GM21825 (cell line): ENCODE data around the gene ZNF697.
"Not testable (repeated sequence)": the region's sequence is repeated elsewhere in the genome, so short reads cannot be mapped to it uniquely, and the experiment has no call there.

Experiments
- ATAC-seq: cut with Tn5 transposase; IDR thresholded peaks from one replicate; pipeline ENCODE4 v1.9.1; 2021; ENCODE audit warnings: mild to moderate bottlenecking, moderate library complexity; ENCODE audit not compliant: unreplicated experiment

The ZNF697 gene

DNA sequence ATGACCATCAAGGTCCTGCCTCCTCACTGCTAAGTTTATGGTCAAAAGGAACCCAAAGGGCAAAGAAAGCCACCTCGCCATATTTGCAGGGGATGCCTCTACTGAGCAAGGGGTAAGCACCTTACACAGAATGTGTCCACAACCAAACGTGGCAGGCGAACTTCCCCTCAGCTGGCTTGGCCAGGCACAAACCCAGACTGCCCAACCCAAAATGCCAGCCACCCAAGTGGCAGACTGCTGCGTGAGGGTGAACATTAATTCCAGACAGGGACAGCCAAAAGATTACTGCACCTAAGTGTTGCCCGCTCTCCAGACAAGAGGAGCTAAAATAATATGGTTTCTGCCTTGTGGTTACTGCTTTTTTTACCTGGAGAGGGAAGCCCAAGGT lies 16.0 kb downstream of the ZNF697 start:
- no peak for ATAC-seq

DNA sequence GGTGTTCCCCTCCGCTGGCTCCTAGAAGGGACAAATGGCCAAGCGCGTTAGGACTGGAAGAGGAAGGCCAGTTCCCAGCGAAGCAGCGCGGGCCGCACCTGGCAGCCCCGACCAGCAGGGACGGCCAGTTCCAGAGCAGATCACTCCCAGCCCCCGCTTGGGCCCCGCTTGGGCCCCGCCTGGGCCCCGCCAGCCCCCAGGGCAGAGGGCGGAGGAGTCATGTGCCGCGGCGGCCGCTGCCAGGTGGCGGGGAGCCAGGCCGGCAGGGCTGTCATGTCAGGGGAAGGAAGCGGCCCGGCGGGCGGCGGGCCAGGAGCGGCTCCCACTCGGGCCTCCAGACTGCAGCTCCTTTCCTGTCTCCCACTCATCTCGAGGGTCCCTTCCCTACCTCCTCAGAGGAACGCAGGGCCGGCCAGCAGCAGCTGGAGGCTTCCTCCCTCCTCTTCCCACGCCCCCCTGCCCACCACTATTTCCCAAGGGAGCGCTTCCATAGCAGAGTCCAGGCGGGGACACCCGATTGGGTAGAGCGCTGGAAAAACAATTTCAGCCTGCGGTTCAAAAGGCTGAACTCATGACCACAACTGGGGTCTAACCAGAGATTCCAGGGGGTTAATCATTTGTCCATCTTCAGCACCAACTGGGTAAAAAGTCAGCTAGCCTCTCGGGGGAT lies 16.5 kb downstream of the ZNF697 start:
- no peak for ATAC-seq

DNA sequence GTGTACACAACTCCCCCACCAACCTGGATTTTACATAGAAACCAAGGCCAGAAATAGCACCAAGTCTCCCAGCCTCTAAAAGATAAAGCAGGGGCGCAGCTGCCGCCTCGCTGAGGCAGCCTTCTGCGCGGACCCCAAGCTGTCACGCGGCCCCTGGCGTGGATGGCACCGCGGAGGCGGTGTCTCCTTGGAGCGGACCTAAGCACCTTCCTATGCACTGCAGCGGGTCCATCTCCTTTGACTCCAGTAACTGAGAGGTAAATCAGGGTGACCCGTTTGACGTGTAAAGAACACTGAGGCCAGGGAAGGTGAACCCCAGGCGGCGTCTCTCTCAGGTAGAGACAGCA lies 17.0 kb downstream of the ZNF697 start:
- ATAC-seq: no peak

DNA sequence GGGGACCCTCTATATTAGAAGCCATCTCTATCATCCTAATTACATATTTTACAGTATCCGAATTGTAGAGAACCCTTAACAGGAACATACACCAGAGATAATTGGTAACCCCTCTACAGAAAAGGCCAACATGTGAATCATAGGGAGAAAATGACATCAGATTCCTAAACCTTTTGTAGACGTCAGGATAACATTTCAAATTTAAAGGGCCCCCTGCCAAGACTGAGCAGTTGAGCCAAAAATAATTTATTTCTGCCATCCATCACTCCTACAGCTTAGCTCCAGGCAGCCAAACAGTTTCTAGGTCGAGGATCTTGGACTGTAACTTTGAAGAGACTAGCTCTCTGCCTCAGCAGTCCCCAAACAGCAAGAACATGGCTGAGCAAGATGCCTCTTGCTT lies 21.2 kb downstream of the ZNF697 start:
- no peak for ATAC-seq

DNA sequence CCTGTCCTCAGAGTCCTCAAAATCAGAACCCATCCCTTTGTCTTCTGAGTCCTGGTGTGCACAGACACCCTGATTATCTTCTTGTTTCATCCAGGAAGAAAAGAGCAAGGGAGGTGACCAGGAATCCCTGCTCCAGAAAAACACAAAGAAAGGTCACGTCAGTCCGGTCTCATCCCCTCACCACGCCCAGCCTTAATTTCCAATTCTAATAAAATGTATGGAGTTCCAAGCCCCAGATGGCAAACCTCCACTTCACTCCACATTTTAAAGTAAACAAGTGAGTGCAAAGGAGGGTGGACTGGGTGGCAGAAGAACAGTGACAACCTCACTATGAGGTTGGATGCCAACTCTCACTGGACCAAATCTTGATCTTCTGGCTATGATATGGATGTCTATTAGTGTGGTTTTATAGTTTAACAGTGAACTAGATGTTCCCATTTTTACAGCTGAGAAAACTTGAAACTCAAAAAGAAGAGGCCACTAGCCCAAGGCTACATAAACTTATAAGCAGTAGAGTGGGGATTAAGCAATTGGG lies 22.0 kb downstream of the ZNF697 start:
- no peak for ATAC-seq

DNA sequence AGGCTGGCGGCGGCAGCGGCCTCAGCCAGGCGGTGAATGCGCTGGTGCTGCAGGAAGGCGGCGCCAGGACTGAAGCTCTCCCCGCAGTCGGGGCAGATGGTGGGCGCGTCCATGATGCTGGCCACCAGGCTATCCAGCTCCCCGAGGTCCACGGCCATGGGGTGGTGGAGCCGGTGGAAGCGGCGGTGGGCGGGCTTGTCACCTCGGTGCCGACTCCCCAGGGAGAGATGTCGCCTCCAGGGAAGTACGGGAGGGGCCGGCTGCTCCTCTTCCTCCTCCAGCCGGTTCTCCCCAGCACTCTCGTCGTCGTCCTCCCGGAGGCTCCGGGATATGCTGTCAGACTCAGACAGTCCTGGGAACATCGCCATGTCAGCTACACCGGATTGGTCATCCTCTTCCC lies 24.4 kb downstream of the ZNF697 start:
- ATAC-seq: no peak

DNA sequence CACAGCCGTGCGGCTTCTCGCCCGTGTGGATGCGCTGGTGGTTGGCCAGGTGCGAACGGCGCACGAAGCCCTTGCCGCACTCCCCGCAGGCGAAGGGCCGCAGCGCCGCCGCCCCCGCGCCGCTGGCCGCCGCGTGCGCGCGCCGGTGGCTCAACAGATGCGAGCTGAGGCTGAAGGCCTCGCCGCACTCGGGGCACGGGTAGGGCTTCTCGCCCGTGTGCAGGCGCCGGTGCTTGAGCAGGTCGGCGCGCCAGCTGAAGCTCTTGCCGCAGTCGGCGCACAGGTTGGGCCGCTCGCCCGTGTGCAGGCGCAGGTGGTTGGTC lies 24.9 kb downstream of the ZNF697 start:
- ATAC-seq: no peak

DNA sequence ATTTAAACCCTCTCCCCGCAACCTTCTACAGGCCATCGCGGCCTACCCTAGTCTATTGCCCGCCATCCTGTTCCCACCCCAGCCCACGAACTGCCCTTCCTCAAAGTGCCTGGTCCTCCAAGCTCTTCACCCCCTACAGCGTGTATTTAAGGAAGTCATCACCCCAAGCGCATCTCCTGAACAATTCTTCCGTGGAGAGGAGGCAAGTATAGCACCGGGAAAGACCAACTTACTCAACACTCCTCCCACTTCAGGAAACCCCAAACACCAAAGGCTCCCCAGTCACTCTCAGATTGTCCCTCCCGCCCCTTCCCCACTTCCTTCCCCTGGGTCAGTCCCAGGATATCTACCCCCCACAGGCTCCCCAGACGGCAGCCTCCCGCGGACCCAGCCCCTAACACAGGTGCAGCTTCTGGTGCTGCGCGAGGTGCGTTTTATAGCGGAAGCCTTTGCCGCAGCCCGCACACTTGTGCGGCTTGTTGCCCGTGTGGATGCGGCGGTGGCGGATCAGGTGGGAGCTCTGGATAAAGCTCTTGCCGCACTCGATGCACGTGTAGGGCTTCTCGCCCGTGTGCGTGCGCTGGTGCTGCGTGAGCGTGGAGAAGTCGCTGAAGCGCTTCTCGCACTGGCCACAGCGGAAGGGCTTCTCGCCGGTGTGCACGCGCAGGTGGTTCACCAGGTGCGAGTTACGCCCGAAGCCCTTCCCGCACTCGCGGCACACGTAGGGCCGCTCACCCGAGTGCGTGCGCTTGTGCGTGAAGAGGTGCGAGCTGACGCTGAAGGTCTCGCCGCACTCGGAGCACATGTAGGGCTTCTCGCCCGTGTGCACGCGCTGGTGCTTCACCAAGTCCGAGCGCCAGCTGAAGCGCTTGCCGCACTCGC lies 25.5 kb downstream of the ZNF697 start:
- ATAC-seq: no peak

DNA sequence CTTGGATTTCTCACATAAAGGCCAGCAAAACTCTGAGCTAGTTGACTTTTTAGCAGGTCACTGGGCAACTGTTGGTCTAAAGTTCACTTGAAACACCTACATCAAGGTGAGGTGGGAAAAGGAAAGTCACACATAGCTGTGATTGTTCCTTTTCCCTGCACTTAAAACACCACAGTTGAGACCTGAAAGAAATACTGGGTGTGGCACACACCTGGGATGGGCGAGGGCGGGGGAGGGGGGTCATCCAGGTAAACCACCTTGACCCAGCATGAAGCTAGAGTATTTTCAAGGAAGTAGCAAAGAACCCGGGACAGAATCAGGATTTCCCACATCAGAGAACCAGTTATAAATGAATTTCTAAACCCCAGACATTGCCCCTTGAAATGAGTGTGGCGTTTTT lies 26.4 kb downstream of the ZNF697 start:
- no peak for ATAC-seq

DNA sequence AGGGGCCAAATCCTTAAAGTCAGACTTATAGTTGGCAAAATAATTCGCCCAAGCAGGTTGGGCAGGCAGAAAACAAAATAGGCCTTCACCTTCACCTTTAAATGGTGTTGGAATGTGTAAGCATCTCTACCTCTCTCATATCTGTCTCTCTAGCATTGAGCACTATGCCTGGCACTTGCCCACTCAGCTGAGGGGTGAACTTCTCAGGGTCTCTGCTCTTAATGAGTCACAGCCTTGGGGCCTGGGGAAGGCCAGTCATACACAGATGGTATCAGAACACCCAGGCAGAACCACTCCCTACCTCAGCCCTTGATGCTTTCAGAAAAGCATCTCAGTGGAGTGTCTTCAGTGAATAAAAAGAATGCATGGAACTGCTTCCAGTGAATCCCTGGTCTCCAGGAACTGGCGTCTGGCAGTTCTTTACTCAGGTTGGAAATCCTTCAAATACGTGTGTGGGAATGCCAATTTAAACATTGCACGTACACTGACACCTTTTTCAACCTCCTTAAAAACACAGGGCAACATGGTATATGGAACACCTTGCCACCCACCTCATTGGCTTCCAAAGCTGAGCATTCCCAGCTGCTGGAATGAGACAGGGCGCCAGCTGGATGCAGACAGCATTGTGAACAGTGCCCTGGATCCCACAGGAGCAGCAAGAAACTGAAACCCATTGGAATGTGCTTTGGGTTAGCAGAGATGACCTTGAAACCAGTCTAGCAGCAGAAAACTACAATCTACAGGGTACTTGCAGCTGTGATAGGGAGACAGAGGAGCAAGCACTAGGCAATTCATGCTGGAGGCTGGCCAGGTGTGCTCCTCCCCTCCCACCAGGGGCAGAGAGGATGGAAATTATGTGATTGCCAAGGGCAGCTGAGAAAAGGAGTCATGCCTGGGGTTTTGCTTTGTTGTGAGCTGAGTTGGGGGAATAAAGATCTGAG lies 30.0 kb downstream of the ZNF697 start:
- no peak for ATAC-seq

DNA sequence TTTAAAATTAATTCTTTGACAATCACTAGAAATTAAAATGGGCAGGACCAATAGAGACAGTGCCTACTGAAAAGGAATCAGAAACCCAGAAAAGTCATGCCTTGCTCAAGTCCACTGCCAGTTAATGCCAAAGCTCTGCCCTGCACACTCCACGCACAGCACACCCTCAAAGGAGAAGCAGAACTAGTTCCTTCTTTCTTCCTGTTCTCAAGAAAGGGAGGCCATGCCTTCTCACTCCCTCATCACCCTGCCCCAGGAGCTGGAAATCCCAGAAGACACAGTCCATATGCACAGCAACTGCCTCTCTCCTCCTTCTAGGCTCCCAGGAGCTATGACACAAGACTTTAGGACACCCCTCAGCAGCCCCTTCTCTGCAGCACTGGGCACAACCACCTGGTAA lies 31.3 kb downstream of the ZNF697 start:
- ATAC-seq: not testable (repeated sequence)

DNA sequence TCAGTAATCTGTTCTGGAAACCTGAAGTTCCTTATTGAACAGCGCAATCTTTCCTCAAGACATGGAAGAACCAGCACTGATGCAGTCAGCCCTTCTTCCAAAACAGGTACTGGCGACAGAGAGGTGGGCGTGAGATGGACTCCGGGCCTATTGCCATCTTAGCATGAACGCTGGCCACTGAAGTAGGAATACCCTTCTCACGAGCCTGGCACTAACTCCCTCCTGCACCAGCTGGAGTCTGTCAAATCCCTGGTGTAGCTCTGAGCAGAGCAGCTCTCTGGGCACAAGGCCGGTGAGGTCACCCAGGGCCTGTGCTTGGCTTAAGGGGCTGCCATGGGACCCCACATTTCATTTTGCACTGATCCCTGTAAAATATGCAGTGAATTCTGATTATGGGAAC lies 33.0 kb downstream of the ZNF697 start:
- ATAC-seq: not testable (repeated sequence)

DNA sequence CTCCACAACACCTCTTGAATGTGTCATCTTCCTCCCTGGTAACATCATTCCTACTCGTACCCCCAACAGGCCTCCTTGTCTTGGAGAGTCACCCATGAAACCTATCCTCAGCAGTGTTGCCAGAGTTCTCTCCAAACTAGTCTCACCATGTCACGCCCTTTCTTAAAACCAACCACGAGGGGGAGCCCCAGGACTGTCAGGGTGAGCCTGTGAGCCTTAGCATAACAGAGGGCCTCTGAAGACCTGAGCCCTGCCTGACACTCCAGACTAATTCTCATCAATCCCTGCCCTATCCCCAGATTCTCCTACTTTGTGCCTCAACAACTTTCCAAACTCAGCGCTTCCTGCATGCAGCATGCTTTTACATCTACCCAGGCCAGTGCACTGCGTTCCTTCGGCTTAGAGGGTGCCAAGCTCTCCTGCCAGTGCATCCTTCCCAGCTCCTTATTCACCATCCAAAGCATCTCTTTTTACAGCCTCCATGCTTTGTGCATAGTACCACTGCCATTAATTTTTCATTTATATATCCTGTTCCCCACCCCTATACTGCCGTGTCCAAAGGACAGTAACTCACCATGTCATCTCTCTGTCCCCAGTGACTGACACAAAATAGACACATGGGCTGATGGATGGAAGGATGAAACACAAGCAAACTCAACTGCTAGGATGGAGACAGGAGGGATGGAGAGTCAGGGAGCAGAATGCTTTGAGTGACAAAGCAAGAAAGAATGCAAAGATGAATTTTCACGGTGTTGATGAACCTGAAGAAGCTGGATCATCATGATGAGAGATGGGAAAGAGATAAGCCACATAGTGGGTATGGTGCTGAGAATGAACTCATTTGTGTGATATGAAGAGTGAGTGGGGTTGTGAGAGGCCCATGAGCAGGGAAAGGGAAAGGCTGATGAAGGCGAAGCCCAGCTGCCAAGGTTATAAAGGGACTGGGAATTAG lies 34.0 kb downstream of the ZNF697 start:
- peak; percentile 83 for ATAC-seq

DNA sequence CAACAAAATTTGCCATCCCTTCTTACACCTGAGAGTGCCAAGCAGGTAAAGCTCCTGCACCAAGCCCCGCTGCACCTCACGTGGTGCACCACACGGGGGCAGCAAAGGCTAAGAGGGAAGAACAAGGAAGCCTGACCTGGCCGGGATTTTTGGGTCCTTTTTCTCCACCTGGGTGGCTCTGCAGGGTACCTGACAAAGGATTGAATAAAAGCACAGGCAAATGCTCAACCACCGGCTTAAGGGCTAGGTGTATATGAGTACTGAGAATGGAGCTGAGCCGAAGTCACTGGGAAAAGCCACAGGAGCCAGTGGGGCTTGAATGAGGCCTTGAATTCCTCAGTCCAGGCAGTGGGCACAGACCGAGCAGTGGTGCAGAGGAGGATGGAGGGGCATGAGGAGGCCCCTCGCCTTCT lies 36.4 kb downstream of the ZNF697 start:
- ATAC-seq: peak; percentile 54

DNA sequence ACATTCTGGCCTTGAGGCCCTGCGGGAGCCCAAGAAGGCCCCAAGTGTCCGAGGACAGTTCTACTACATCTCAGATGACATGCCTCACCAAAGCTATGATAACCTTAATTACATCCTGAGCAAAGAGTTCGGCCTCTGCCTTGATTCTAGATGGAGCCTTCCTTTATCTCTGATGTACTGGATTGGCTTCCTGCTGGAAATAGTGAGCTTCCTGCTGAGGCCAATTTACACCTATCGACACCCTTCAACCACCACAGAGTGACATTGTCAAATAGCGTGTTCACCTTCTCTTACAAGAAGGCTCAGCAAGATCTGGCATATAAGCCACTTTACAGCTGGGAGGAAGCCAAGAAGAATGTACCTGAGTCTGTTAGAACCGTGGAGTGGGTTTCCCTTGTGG lies 39.2 kb downstream of the ZNF697 start:
- ATAC-seq: not testable (repeated sequence)

DNA sequence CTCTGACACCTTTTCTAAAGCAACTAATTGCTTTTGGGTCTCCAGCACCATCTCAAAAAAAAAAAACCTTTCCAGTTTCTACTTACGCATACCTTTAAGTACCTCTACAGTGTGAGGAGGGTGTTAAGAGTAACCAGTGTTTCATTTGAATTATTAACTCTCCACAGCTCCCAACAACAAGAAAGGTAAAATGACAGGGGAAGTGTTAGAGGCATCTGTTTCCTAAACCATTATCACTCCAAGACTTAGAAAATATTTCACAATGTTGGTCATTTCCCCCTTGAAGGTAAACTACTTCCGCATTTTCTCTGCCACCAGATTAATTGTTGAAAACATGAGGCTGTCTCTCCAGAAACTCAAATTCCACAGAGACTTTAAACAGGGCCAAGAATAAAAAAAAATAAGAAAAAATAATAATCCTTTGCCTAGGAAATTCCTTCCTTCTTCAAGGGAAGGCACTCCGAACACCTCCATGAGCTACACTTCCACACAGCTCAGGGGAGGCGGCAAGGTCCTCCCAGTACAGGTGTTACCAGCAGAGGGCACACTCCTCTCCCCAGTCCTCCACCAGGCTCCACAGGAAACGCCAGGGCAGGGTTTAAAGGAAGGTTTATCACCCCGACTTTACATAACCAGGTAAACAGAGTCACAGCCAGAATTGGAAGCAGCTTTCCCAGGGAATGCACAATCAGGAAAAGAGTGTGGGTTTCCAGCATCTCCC lies 40.8 kb downstream of the ZNF697 start:
- not testable (repeated sequence) for ATAC-seq

DNA sequence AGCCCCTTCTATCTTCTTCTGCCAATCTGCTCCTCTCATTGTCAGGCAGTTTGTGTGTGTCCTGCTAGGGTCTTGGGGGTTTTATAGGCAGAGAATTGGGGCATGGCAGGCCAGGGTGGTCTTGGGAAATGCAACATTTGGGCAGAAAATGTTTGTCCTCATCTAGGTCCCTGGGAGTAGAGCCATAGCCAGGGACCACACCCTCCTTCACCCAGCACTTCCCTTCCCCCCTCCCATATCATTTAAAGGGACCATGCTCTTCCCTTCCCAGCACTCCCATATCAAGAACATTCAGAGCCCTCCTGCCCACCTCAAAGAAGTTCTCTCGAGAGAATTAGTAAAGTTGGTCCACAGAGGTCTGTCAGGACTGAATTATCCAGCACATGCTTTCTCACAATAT lies 41.7 kb downstream of the ZNF697 start:
- no peak for ATAC-seq

DNA sequence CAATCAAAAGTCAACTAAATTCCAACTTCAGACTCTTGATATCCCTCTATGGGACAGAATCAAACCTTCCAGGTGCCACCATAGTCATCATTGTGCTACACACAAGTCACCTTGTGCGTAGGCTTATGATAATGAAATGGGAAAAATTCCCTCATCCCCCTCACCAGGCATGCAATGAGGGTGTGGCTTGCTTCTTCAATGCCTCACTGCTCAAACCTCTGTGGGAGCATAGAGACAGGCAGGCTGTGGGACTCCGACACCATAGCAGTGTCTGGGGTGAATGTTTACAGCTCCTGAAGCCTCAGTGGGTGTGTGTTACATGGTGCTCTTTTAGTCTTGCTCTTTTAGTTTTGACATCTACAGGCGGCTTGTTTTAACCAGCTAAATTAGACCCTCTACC lies 42.4 kb downstream of the ZNF697 start:
- no peak for ATAC-seq

DNA sequence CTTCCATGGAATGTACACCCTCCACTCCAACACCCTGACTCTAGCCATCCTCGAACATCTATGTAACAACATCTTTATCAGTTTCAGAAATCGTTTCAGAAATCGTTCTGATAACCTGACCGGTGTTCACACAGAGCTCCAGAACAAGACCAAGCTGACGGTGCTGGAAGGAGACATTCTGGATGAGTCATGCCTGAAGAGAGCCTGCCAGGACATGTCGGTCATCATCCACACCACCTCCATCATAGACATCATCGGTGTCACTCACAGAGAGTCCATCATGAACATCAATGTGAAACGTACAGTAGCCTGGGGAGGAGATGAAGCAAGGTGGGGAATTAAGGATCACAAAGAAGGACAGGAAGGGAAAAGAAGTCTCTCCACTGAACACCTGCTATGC lies 43.0 kb downstream of the ZNF697 start:
- not testable (repeated sequence) for ATAC-seq

DNA sequence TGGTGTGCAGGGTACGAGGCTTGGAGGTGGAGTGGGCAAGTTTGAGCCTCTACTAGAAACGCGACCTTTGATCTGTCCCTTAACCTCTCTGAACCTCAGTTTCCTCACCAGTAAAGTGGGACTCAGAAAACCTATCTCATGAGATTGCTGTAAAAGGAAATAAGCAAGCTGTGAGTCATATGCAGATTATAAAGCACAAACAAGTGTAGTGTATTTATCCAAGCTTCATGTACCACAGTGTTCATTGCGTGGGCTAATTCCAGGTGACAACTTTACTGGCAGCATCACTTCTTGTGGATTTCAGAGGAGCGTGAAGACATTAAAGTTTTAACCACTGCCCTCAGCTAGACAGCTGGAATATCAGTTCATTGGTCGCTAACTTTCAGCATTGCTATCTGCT lies 44.4 kb downstream of the ZNF697 start:
- ATAC-seq: no peak
